HG02981 (cell line): ENCODE measurements around the gene GALE.
"Not testable (repeated sequence)": the region's sequence is repeated elsewhere in the genome, so short reads cannot be mapped to it uniquely, and the experiment has no call there.

Experiments used
- ATAC-seq: cut with Tn5 transposase; IDR thresholded peaks from one replicate; pipeline ENCODE4 v1.9.1; 2021; ENCODE audit warnings: mild to moderate bottlenecking, moderate library complexity; ENCODE audit not compliant: unreplicated experiment

The GALE gene

DNA sequence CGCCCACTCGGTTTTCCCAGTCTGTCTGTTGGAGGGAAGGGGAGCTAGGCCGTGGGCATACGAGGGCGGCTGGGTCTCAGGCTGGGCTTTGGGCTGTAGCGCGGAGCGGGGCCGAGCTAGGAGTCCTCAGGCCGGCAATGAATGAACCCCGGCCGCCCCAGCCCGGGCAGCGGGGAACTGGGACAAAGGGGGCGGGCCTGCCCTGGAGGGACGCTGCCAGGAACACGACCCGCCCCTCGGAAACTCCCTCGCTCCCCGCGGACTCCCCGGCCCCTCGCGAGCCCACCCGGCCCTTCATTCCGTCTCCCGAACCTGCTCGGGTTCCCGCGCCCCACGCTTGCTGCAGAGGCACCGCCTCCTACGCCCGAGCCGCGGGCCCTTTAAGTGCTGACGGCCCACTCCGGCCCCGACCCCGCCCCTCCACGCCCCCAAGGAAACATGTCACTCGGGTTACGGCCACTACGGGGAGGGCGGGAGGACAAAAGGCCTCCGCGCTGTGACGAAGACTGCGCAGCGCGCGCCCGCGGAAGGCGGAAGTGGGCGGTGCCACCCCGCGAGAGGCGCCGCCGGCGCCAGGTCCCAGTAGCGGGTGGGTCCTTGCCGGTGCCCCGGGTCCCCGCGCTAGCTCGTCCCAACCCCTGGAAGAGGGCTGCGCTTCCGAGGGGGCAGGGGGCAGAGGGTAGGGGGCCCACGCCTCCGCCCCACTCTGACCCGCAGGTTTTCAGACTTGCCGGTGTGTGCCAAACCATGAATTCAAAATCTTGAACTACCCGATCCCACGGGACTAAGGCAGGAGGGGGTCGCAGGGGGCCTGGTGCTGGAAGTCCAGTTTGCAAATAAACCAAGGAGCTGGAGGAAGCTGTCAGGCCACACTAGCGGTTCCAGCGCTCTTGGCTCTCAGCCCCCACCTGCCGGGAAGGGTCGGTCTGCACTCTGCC, at the start of gene GALE:
TSS of gene GALE (minus strand) at position 355 of the 938 bp plus-strand sequence. CDS start 1,747 bp downstream, outside the sequence.
- ATAC-seq: peak; percentile 77

DNA sequence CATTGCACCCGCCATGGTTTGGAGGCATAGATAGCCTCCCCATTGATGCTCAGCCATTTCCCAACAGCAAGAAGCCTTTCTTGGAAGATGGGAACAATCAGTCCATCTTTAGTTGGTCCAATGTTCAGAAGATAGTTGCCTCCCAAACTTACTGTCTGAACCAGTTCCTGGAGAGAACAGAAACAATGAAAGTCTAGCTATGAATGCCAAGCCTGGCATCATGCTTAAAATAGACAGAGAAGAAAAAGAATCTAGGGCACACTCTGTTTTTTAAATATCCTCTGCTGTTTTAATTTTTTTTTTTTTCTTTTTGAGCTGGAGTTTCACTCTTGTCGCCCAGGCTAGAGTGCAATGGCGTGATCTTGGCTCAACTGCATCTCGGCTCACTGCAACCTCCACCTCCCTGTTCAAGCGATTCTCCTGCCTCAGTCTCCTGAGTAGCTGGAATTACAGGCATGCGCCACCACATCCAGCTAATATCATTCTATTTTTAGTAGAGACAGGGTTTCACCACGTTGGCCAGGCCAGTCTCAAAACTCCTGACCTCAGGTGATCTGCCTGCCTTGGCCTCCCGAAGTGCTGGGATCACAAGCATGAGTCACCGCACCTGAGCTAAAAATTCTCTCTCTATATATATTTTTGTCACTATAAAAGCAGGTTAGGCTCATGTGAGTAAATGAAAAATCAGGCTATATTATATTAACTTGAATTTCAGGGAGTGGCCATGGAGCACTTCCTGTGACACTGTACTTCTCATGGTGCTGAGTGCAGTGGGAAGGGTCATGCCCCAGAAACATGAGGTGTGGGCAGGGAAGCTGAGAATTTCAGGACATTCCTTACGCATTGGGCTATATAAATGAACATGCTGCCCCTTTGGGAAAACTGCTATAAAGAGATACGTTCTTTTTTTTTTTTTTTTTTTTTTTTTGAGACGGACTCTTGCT, 48.4 kb upstream of the GALE start:
- no peak for ATAC-seq

DNA sequence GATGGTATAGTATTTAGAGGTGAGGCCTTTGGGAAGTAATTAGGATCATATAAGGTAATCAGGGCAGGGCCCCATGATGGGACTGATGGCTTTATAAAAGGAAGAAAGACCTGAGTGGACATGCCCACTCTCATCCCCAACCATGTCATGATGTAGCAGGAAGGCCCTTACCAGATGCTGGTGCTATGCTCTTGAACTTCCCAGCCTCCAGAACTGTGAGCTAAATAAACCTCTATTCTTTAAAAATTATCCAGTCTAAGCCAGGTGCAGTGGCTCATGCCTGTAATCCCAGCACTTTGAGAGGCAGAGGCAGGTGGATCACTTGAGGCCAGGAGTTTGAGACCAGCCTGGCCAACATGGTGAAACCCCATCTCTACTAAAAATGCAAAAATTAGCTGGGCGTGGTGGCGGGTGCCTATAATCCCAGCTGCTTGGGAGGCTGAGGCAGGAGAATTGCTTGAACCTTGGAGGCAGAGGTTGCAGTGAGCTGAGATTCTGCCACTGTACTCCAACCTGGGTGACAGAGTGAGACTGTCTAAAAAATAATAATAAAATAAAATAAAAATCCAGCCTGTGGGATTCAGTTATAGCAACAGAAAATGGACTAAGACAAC, 47.0 kb upstream of the GALE start:
- not testable (repeated sequence) for ATAC-seq

DNA sequence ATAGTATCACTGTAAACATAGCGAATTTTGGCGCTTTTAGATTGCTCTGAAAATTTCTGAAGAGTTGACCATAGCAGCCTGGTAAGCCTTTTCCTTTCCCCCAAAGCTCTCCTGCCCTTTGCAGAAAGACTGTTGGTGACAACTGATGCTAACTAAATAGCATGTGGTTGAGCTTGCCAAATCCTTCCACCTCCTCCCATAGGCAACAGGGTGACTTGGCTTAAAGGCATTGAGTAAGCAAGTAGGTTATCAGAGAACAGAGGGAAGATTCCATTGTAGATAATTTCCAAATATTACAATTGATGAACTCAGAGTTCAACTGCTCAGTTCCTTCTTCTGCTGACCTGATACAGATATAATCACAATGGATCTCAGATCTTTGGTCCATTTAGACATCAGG, 44.6 kb upstream of the GALE start:
- no peak for ATAC-seq

DNA sequence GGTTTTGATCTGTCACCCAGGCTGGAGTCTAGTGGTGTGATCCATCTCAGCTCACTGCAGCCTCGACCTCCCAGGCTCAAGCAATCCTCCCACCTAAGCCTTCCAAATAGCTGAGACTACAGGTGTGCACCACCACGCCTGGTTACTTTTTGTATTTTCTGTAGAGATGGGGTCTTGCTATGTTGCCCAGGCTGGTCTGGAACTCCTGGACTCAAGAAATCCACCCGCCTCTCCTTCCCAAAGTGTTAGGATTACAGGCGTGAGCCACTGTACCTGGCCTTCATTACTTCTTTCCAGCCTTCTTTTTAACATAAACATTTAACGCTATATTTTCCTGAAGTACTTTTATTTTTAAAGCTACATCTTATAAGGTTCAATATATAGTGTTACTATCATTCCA, 43.1 kb upstream of the GALE start:
- no peak for ATAC-seq

DNA sequence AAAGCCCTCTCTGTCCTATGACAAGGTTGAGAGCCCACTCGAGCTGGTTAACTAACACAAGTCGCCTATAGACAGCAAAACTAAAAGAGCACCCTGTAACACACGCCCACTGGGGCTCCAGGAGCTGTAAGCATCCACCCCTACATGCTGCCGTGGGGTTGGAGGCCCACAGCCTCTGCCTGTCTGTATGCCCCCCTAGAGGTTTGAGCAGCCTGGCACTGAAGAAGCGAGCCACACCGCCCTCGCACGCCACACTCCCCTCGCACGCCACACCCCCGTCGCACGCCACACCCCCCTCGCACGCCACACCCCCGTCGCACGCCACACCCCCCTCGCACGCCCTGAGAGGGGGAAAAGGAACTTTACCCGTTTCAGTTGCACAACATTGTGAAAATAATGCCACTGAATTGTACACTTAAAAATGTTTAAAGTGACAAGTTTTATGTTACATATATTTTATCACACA, 37.9 kb upstream of the GALE start:
- ATAC-seq: peak; percentile 79

DNA sequence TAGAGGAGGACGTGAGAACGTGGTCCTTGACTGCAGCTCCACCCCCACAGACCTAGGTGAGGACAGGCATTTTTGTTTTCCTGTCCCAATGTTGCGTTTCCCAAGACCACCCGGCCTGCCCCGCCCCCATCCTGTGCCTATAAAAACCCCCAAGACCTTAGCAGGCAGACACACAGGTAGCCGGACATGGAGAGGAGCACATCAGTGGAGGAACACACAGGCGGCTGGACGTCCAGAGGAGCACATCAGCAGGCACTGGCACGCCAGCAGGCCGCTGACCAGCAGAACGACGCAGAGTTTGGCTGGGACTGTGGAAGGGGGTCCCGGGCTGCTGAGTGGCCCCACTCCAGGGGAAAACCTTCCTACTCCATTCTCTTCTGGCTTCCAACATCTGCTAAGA, 37.4 kb upstream of the GALE start:
- no peak for ATAC-seq

DNA sequence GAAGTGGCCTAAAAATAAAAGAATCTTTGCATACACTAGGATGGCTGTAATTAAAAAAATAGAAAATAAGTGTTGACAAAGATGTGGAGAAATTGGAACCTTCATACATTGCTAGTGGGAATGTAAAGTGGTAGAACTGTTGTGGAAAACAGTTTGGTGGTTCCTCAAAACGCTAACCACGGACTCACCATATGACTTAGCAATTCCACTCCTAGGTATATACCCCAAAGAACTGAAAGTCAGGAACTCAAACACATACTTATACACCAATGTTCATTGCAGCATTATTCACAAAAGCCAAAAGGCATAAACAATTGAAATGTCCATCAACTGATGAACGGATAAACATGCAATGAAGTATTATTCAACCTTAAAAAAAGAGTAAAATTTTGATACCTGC, 35.5 kb upstream of the GALE start:
- ATAC-seq: no peak

DNA sequence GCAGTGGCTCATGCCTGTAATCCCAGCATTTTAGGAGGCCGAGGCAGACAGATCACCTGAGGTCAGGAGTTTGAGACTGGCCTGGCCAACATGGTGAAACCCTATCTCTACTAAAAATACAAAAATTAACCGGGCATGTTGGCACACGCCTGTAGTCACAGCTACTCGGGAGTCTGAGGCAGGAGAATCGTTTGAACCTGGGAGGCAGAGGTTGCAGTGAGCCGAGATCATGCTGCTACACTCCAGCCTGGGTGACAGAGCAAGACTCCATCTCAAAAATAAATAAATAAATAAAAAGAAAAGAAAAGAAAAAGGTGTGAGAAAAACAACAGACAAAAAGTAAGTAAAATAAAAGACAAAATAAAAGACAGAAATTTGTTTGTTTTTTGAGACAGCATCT, 33.6 kb upstream of the GALE start:
- not testable (repeated sequence) for ATAC-seq

DNA sequence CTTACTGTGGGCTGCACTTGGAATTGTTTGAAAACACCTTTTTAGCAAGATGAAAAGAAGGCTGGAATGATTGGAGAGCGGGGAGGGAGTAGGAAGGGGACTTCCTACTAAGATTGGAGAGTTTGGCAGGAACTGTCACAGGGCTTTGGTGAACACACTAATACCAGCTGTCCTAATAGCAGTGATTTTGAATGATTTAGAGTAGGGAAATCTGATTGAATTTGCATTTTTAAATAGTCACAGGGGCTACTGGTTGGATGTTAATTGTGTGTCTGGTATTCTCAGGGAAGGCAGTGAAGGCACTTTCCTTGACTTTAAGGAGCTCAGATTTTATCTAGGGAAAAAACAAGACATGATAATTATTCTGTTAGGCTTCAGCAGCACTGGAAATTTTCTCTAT, 27.2 kb upstream of the GALE start:
- no peak for ATAC-seq

DNA sequence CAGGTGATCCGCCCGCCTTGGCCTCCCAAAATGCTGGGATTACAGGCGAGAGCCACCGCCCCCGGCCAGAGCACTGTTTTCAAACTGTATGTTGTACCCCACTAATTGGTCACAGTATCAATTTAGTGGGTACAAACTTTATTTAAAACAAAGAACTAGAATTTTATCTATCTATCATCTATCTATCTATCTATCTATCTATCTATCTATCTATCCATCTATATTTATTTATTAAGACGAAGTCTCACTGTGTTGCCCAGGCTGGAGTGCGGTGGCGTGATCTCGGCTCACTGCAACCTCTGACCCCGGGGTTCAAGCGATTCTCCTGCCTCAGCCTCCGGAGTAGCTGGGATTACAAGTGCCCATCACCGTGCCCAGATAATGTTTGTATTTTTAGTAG, 26.0 kb upstream of the GALE start:
- not testable (repeated sequence) for ATAC-seq

DNA sequence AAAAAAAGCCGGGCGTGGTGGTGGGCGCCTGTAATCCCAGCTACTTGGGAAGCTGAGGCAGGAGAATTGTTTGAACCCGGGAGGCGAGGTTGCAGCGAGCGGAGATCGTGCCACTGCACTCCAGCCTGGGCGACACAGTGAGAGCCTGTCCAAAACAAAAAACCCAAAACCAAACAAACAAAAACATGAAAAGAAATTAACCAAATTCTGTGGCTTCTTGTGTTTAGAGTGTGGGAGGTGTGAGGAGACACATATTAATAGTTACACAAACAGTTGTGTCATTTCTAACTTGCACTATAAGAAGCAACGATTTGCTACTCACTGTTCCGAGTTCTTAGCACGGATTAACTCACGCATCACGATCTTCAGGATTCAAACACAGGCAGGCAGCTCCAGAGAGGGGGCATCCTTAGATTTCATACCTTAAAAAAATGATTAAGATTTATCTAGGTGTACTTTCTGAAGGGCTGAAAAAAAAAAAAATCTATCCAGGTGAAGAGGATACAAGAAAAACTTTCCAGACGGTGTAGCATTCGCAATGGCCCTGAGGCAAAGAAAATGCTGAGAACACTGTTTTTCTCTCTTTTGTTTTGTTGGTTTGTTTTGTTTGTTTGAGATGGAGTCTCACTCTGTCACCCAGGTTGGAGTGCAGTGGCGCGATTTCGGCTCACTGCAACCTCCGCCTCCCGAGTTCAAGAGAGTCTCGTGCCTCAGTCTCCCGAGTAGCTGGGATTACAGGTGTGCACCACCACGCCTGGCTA, 25.4 kb upstream of the GALE start:
- peak; percentile 17 for ATAC-seq

DNA sequence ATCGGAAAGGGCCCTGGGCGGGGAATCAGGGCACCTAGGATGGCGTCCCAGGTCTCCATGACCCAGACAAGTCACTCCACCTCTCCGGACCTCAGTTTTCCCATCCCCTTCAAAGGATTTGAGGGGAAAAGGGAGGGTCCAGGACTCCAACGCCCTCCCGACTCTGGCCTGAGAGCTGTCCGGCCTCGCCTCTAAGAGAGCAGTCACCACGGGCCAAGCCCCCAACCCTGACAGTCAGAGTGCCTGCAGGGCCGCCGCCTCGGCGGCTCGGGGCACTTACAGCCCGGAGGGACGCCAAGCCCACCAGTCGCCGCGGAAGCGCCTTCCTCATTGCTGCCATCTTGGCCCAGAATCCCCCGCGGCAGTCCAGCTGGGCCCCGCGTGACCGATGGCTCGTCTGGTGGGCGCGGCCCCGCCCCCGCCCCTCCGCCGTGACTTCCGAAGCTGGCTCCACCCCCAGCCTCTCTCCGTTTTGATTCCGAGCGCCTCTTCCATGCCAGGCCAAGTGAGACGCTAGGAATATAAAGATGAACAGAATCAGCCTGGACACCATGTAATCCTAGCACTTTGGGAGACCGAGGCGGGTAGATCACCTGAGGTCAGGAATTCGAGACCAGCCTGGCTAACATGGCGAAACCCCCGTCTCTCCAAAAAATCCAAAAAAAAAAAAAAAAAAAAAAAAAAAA, 24.7 kb upstream of the GALE start, which contains the start of gene HMGCL:
TSS of gene HMGCL (minus strand) at position 354 of the 686 bp plus-strand sequence. CDS start at position 340, 14 bp downstream.
- ATAC-seq: peak; percentile 93

DNA sequence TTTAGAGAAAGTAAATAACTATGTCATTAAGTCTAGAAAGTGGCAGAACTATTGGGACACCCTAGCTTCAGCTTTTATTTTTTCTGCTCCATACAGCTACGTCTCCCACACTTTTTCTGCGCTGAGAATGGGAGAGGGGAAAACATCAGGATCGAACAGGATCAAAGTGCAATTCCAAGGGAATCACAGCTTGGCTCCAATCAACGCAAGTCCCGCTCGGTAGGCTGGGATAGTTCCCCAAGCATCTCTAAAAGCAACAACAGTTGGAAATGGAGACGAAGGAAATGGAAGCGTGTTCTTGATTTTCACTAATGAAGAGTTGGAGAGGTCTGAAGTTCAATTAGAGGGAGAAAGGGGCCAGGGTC, 24.1 kb upstream of the GALE start:
- ATAC-seq: no peak

DNA sequence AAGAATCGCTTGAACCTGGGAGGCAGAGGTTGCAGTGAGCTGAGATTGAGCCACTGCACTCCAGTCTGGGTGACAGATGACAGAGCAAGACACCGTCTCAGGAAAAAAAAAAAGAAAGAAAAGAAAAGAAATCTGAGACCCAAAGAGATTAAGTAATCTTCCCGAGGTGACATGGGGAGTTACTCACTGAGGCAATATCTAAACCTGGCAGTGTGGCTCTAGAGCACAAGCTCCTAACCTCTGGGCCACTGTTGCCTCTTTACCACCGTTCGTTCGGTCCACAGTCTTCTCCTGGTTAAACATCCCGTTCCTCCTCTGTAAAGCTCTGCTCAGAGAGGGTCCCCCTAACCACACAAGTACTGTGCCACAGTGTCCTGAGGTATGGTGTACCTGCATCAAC, 23.2 kb upstream of the GALE start:
- no peak for ATAC-seq

DNA sequence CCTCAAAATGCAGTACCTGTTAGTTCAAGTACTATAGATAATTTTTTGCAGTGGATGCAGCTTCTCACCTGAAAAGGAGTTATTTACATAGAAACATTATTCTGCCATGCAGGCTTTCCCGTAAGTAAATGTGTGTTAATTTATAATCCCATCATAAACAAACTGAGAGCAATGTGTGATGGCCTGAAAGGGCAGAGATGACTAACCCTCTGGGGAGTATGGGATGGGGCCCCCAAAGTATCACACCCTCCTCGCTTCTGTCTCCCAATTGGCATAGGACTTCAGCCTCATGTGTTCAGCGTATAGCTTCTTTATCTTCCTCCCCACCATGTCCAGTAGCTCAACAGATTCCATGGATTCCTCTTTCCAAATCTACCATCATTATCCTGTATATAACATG, 17.1 kb upstream of the GALE start:
- no peak for ATAC-seq

DNA sequence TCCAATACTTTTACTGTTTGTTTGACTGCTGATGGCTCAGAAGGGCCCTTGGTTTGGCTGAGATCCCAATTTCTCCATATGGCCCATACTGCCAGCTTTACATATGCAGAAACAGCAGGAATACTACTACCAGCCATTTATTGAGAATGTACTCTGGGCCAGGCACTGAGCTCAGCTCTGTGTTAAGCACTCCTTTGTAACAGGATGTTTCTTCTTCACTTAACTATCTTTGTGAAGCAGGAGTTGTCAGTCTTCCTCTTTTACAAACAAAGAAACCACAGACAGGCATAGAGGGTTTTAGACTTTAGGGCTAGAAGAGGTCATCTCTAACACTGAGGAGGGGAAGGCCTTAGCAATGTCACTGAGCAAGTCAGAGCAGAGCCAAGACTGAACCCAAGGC, 16.4 kb upstream of the GALE start:
- no peak for ATAC-seq

DNA sequence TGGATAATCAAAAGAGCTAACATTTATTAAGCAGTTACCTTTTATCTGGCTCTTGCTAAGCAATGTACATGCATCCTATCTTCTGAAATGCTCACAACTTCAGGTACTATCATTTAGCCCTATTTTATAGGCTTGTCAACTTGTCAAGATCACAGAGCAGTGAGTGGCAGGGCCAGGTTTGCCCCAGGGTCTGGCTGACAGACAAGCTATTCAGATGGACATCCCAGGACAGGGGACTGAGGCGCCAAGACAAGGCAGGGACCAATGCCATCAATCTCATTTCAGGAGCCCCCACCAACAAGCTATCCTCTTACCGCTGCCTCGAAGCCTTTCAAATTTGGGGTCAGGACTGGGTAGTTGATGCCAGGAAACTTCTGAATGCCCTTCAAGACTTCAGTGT, 15.8 kb upstream of the GALE start:
- no peak for ATAC-seq

DNA sequence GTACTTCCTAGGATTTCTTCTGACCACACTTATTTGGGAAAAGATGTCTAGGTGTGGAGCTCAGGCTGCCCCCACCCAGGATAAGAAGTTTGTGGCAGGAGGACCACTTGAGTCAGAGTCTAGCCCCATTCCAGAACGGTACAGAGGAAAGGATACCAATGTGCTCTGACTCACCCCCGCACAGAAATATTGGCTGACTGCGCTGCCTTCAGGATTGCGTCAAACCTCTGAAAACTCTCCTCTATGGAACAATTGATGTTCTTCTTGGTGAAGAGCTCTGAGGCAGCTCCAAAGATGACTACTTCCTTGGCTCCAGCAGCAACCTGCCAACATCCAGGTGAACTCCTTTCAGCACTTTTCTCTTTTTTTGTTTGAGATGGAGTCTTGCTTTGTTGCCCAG, 13.5 kb upstream of the GALE start:
- no peak for ATAC-seq
